ENCODE results near the gene TMEM156. TPM values are rescaled to one million over a fixed set of nuclear protein-coding genes. Genes with fewer than 3 reads are reported as not detected.

TMEM156 gene
- polyA plus RNA-seq, 1 donor from 2014 or later: not detected

DNA sequence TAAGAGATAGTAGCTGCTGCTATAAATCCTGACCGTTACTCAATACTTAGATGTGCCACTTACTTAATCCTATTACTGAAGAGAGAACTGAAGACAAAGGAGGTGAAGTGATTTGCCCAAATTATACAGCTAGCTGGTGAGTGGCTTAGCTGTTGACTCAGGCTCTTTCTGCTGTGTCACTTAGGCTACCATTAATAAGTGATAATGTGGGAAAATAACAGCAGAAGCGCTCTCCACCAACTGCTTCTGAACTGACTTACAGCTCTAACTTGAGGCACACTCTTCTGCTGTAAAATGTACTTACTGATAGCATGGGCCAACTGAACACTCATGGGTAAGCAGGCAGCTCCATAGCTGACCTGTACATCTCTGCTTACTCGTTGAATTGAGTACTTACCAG, 22.3 kb upstream of the TMEM156 start:
- H3K79me2 ChIP-seq (replicated peaks; ENCODE audit: insufficient read depth, low read length): peaks cover 16% of the 10 kb centered on the region
- no peaks in the 10 kb centered on the region for H3K9me3 ChIP-seq (ENCODE audit: low read length)
- TF ChIP-seq TAF1 (IDR thresholded peaks at IDR 0.05; ENCODE audit: low read depth): no peak
- TF ChIP-seq EZH2 (IDR thresholded peaks at IDR 0.05; ENCODE audit: borderline replicate concordance, insufficient read depth, low read length, poor library complexity, severe bottlenecking): no peak
- TF ChIP-seq, protein P1, sequence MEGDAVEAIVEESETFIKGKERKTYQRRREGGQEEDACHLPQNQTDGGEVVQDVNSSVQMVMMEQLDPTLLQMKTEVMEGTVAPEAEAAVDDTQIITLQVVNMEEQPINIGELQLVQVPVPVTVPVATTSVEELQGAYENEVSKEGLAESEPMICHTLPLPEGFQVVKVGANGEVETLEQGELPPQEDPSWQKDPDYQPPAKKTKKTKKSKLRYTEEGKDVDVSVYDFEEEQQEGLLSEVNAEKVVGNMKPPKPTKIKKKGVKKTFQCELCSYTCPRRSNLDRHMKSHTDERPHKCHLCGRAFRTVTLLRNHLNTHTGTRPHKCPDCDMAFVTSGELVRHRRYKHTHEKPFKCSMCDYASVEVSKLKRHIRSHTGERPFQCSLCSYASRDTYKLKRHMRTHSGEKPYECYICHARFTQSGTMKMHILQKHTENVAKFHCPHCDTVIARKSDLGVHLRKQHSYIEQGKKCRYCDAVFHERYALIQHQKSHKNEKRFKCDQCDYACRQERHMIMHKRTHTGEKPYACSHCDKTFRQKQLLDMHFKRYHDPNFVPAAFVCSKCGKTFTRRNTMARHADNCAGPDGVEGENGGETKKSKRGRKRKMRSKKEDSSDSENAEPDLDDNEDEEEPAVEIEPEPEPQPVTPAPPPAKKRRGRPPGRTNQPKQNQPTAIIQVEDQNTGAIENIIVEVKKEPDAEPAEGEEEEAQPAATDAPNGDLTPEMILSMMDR (IDR thresholded peaks at IDR 0.05; ENCODE audit: poor library complexity, severe bottlenecking): no peak
- TF ChIP-seq POLR2AphosphoS5 (IDR thresholded peaks at IDR 0.05): no peak
- TF ChIP-seq, protein P2, sequence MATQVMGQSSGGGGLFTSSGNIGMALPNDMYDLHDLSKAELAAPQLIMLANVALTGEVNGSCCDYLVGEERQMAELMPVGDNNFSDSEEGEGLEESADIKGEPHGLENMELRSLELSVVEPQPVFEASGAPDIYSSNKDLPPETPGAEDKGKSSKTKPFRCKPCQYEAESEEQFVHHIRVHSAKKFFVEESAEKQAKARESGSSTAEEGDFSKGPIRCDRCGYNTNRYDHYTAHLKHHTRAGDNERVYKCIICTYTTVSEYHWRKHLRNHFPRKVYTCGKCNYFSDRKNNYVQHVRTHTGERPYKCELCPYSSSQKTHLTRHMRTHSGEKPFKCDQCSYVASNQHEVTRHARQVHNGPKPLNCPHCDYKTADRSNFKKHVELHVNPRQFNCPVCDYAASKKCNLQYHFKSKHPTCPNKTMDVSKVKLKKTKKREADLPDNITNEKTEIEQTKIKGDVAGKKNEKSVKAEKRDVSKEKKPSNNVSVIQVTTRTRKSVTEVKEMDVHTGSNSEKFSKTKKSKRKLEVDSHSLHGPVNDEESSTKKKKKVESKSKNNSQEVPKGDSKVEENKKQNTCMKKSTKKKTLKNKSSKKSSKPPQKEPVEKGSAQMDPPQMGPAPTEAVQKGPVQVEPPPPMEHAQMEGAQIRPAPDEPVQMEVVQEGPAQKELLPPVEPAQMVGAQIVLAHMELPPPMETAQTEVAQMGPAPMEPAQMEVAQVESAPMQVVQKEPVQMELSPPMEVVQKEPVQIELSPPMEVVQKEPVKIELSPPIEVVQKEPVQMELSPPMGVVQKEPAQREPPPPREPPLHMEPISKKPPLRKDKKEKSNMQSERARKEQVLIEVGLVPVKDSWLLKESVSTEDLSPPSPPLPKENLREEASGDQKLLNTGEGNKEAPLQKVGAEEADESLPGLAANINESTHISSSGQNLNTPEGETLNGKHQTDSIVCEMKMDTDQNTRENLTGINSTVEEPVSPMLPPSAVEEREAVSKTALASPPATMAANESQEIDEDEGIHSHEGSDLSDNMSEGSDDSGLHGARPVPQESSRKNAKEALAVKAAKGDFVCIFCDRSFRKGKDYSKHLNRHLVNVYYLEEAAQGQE (IDR thresholded peaks at IDR 0.05; ENCODE audit: borderline replicate concordance): no peak
- TF ChIP-seq MXI1 (conservative IDR thresholded peaks at IDR 0.05; ENCODE audit: poor library complexity, severe bottlenecking): no peak
- TF ChIP-seq EP300 (conservative IDR thresholded peaks at IDR 0.05; ENCODE audit: poor library complexity, severe bottlenecking): no peak
- no peak for TF ChIP-seq SMC3 (conservative IDR thresholded peaks at IDR 0.05; ENCODE audit: poor library complexity)
- no peak for TF ChIP-seq RAD21 (conservative IDR thresholded peaks at IDR 0.05)
- H3F3A ChIP-seq (ENCODE audit: insufficient read depth, low read length, poor library complexity, severe bottlenecking): no peaks in the 10 kb centered on the region
- H3K4me2 ChIP-seq (ENCODE audit: low read length): no peak overlapping the region
- H3K27me3 ChIP-seq (ENCODE audit: insufficient read depth, low read depth, low read length): no peaks in the 10 kb centered on the region
- no peaks in the 10 kb centered on the region for H3K9me2 ChIP-seq (ENCODE audit: insufficient read depth, low read length)
- no peak overlapping the region for H2AFZ ChIP-seq (ENCODE audit: low read depth, low read length)
- no peaks in the 10 kb centered on the region for H4K20me1 ChIP-seq (ENCODE audit: insufficient read depth)
- H3K9ac ChIP-seq (ENCODE audit: low read length): no peak overlapping the region
- H3K4me3 ChIP-seq (ENCODE audit: low read length): no peak overlapping the region
- H3K27ac ChIP-seq (ENCODE audit: low read length): no peak overlapping the region
- H3K36me3 ChIP-seq (ENCODE audit: insufficient read depth, low read length): no peaks in the 10 kb centered on the region

DNA sequence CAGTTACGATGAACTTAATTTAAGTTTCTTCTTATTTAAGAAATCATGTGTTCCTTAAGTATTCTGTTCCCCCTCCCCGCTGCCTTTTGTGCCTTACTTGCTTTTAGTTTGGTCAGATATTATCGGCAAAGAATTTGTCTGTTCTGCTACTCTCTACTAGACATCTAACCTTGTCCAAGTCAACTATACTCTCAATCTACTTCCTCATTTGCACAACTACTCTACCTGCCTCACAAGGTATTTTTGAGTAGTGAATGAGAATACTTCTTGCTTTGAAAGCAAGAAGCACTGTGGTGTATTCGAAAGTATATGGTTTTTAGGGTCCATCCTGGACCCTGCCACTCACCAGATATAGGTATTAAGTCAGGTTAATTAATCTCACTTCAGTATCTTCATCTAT, 21.8 kb upstream of the TMEM156 start:
- no peaks in the 10 kb centered on the region for H4K20me1 ChIP-seq (ENCODE audit: insufficient read depth)
- H3K27ac ChIP-seq (ENCODE audit: low read length): no peak overlapping the region
- no peak overlapping the region for H2AFZ ChIP-seq (ENCODE audit: low read depth, low read length)

More for the DNA sequence above, 21.8 kb upstream of the TMEM156 start:
- Histone ChIP-seq H3K36me3 (ENCODE audit: insufficient read depth, low read length) (no peaks in the 10 kb centered on the region), H3K79me2 (replicated peaks; ENCODE audit: insufficient read depth, low read length) (peaks cover 16% of the 10 kb centered on the region), H3K9ac (ENCODE audit: low read length) (no peak overlapping the region), H3K9me3 (ENCODE audit: low read length) (no peaks in the 10 kb centered on the region), H3K4me3 (ENCODE audit: low read length) (no peak overlapping the region), H3K9me2 (ENCODE audit: insufficient read depth, low read length) (no peaks in the 10 kb centered on the region), H3K27me3 (ENCODE audit: insufficient read depth, low read depth, low read length) (no peaks in the 10 kb centered on the region), H3F3A (ENCODE audit: insufficient read depth, low read length, poor library complexity, severe bottlenecking) (no peaks in the 10 kb centered on the region), H3K4me2 (ENCODE audit: low read length) (no peak overlapping the region)
- TF ChIP-seq RAD21 (conservative IDR thresholded peaks at IDR 0.05): no peak
- TF ChIP-seq EP300 (conservative IDR thresholded peaks at IDR 0.05; ENCODE audit: poor library complexity, severe bottlenecking): no peak
- TF ChIP-seq, protein P2 (IDR thresholded peaks at IDR 0.05; ENCODE audit: borderline replicate concordance): no peak
- TF ChIP-seq SMC3 (conservative IDR thresholded peaks at IDR 0.05; ENCODE audit: poor library complexity): no peak
- no peak for TF ChIP-seq TAF1 (IDR thresholded peaks at IDR 0.05; ENCODE audit: low read depth)
- TF ChIP-seq MXI1 (conservative IDR thresholded peaks at IDR 0.05; ENCODE audit: poor library complexity, severe bottlenecking): no peak
- TF ChIP-seq, protein P1 (IDR thresholded peaks at IDR 0.05; ENCODE audit: poor library complexity, severe bottlenecking): no peak
- no peak for TF ChIP-seq POLR2AphosphoS5 (IDR thresholded peaks at IDR 0.05)
- no peak for TF ChIP-seq EZH2 (IDR thresholded peaks at IDR 0.05; ENCODE audit: borderline replicate concordance, insufficient read depth, low read length, poor library complexity, severe bottlenecking)

Data from neural cell (in vitro differentiated cells).